CD4-positive, alpha-beta T cell (primary cell): Measurements from ENCODE around the gene SDC3. TPM values are rescaled to one million over a fixed set of nuclear protein-coding genes. Genes with fewer than 3 reads are reported as not detected.

Experiments used
- ATAC-seq: fragments of 200-7000 bp; cut with Tn5 transposase; one replicate; pipeline ENCODE4 v1.10.0; 2022; ENCODE audit warnings: mild to moderate bottlenecking; ENCODE audit not compliant: poor library complexity
- CTCF ChIA-PET: fragments of 350-600 bp; sonication (Branson Sonifier 250); formaldehyde crosslinking; loops from one replicate; lab custom pipeline; 2021; ENCODE audit warnings: antibody characterized with exemption, inconsistent platforms; lab: Charles Lee
- POLR2A ChIA-PET: fragments of 350-600 bp; sonication (Branson Sonifier 250); formaldehyde crosslinking; loops from one replicate; lab custom pipeline; 2021; ENCODE audit warnings: antibody characterized with exemption, inconsistent platforms; lab: Charles Lee
- DNase-seq, 14 experiments: peaks; one replicate each; pipeline ENCODE4 v3.0.0-alpha.2; 2013 to 2020; ENCODE audit warnings: mixed read lengths in 2 of 14
- H3K27ac ChIP-seq, 2 donors: one replicate each; pipeline versions ENCODE4 v1.5.1 to v1.7.0; 2013; ENCODE audit warnings: low read length in 2 of 2, low read depth in 1 of 2, mild to moderate bottlenecking in 1 of 2
- H3K27me3 ChIP-seq, 2 experiments: 1 replicate in 1 of 2; 2 replicates in 1 of 2; pipeline versions ENCODE4 v1.6.1 to v1.7.0; 2013; ENCODE audit warnings: low read length in 2 of 2, control low read depth in 1 of 2, mild to moderate bottlenecking in 1 of 2, moderate library complexity in 1 of 2; ENCODE audit not compliant: insufficient read depth in 2 of 2, control insufficient read depth in 1 of 2
- H3K36me3 ChIP-seq: one replicate; pipeline ENCODE4 v1.6.1; 2013; ENCODE audit warnings: low read length, control low read depth; ENCODE audit not compliant: insufficient read depth
- H3K4me1 ChIP-seq: one replicate; pipeline ENCODE4 v1.6.1; 2013; ENCODE audit warnings: low read length, control low read depth; ENCODE audit not compliant: insufficient read depth
- H3K4me3 ChIP-seq: one replicate; pipeline ENCODE4 v1.5.1; 2013; ENCODE audit warnings: mild to moderate bottlenecking, low read length, moderate library complexity
- H3K9me3 ChIP-seq, 2 experiments: 1 replicate in 1 of 2; 2 replicates in 1 of 2; pipeline versions ENCODE4 v1.6.1 to v1.7.0; 2013; ENCODE audit warnings: low read length in 2 of 2, mild to moderate bottlenecking in 2 of 2, control low read depth in 1 of 2, moderate library complexity in 1 of 2; ENCODE audit not compliant: control insufficient read depth in 1 of 2, insufficient read depth in 1 of 2
- H3K27ac Mint-ChIP-seq: one replicate; pipeline ENCODE4 v1.8.0; 2020; ENCODE audit warnings: mixed read lengths
- H3K27me3 Mint-ChIP-seq: one replicate; pipeline ENCODE4 v1.8.0; 2021; ENCODE audit warnings: mixed read lengths
- H3K36me3 Mint-ChIP-seq: one replicate; pipeline ENCODE4 v1.8.0; 2021; ENCODE audit warnings: low read depth, mixed read lengths
- H3K4me1 Mint-ChIP-seq: one replicate; pipeline ENCODE4 v1.8.0; 2021; ENCODE audit warnings: low read depth, mixed read lengths
- H3K4me3 Mint-ChIP-seq: one replicate; pipeline ENCODE4 v1.8.0; 2020; ENCODE audit warnings: mild to moderate bottlenecking, mixed read lengths
- H3K9me3 Mint-ChIP-seq: one replicate; pipeline ENCODE4 v1.8.0; 2020; ENCODE audit warnings: mixed read lengths
- CTCF ChIP-seq: fragments of 200-600 bp; IDR thresholded peaks from one replicate; pipeline ENCODE4 v1.8.0; 2022; ENCODE audit warnings: antibody characterized with exemption, mild to moderate bottlenecking
- intact Hi-C, 2 experiments: fragments of 100-400 bp; cut with DNase I in 1 of 2; cut with micrococcal nuclease in 1 of 2; formaldehyde crosslinking; loops; one replicate each; pipeline versions ENCODE4 v1.15.1 to v1.9.0; 2023 to 2025; cut with DNase I, micrococcal nuclease
- total RNA-seq, 174 experiments: library from RNA in 2 of 174; stranded (reverse) in 2 of 174; gene quantifications; one replicate each; pipeline ENCODE4 v1.2.3 and lab custom pipeline; 2021 to 2026

The SDC3 gene
- total RNA-seq, 2 experiments from 2014 or later, result 0.14 TPM; not detected in 1

GRCh38 chr1:30919025-30919881 is 10.7 kb upstream of the SDC3 start:
- intact Hi-C loops, result no loop called here
- ChIA-PET CTCF (interaction anchor here (0.6 to 1.8 kb wide), 4 partner anchors 9 to 200 kb away, joined by 3 to 6 read pairs (median 4); no protein-coding TSS in a partner anchor), POLR2A (interaction anchor here (0.6 kb wide), 1 partner anchor 86 kb away, joined by 3 read pairs; no protein-coding TSS in a partner anchor)
- H3K4me1 Mint-ChIP-seq, result no peaks in the 10 kb centered on the region
- TF ChIP-seq CTCF, result no peak
- H3K9me3 ChIP-seq, result no peaks in the 10 kb centered on the region
- H3K27ac ChIP-seq, result no peak overlapping the region
- DNase-seq (peak in 2 of 14 experiments; percentile 49 to 54), ATAC-seq (no peak)
- peaks cover 8% of the 10 kb centered on the region for H3K27me3 Mint-ChIP-seq
- H3K4me3 ChIP-seq, result no peak overlapping the region
- H3K27me3 ChIP-seq, result no peaks in the 10 kb centered on the region
- H3K4me3 Mint-ChIP-seq, result no peak overlapping the region
- H3K36me3 ChIP-seq, result no peaks in the 10 kb centered on the region
- no peaks in the 10 kb centered on the region for H3K4me1 ChIP-seq
- no peak overlapping the region for H3K27ac Mint-ChIP-seq
- no peaks in the 10 kb centered on the region for H3K9me3 Mint-ChIP-seq
- H3K36me3 Mint-ChIP-seq, result no peaks in the 10 kb centered on the region

GRCh38 chr1:30916296-30916695 is 7.7 kb upstream of the SDC3 start:
- intact Hi-C loops, result no loop called here
- ChIA-PET CTCF (no interaction called here), POLR2A (no interaction called here)
- Histone ChIP-seq H3K4me1 (peaks cover 11% of the 10 kb centered on the region), H3K9me3 (no peaks in the 10 kb centered on the region), H3K27me3 (no peaks in the 10 kb centered on the region), H3K4me3 (no peak overlapping the region), H3K27ac (no peak overlapping the region), H3K36me3 (no peaks in the 10 kb centered on the region)
- no peak for DNase-seq
- no peak for TF ChIP-seq CTCF
- Mint-ChIP-seq H3K36me3 (no peaks in the 10 kb centered on the region), H3K4me3 (no peak overlapping the region), H3K4me1 (no peaks in the 10 kb centered on the region), H3K9me3 (no peaks in the 10 kb centered on the region), H3K27ac (no peak overlapping the region), H3K27me3 (peaks cover 4% of the 10 kb centered on the region)
- ATAC-seq, result no peak

GRCh38 chr1:30915491-30916230 is 7.1 kb upstream of the SDC3 start:
- POLR2A ChIA-PET, result no interaction called here
- Mint-ChIP-seq H3K4me1 (no peaks in the 10 kb centered on the region), H3K36me3 (no peaks in the 10 kb centered on the region), H3K27me3 (peaks cover 4% of the 10 kb centered on the region), H3K9me3 (no peaks in the 10 kb centered on the region), H3K4me3 (no peak overlapping the region), H3K27ac (no peak overlapping the region)
- CTCF ChIA-PET, result no interaction called here
- no peak for ATAC-seq
- Histone ChIP-seq H3K27me3 (peaks cover 4 to 5% of the 10 kb centered on the region in 2 experiments), H3K27ac (no peak overlapping the region), H3K9me3 (no peaks in the 10 kb centered on the region), H3K4me1 (peaks cover 13% of the 10 kb centered on the region), H3K36me3 (no peaks in the 10 kb centered on the region), H3K4me3 (no peak overlapping the region)
- intact Hi-C loops, result no loop called here
- no peak for DNase-seq
- TF ChIP-seq CTCF, result no peak
